HepG2 (cell line): ENCODE results near the gene CNBD2. TPM values are rescaled to one million over a fixed set of nuclear protein-coding genes. Genes with fewer than 3 reads are reported as not detected.

ENCODE experiments used
- ATAC-seq: fragments of 200-7000 bp; cut with Tn5 transposase; 3 replicates; pipeline ENCODE4 v1.9.1; 2020; ENCODE audit warnings: mild to moderate bottlenecking, moderate library complexity
- BruUV-seq: library from RNA; stranded (reverse); fragments of 400-500 nt; replicated peaks from 2 replicates; lab custom pipeline; 2021; lab: Mats Ljungman, UMichigan
- CTCF ChIA-PET: fragments of 300-600 bp; formaldehyde crosslinking; extraction: SDS; loops from one replicate; lab custom pipeline; 2021; ENCODE audit warnings: low total read pairs, inconsistent platforms, low intra/inter-chr PET ratio; lab: Yijun Ruan, JAX
- POLR2A ChIA-PET: fragments of 350-600 bp; sonication (Branson Sonifier 250); formaldehyde crosslinking; loops from one replicate; lab custom pipeline; 2020; ENCODE audit warnings: antibody characterized with exemption, inconsistent platforms; lab: Yijun Ruan, JAX
- DNase-seq: peaks from one replicate; pipeline ENCODE4 v3.0.0-alpha.2; 2015; ENCODE audit warnings: low spot score
- FAIRE-seq: peaks from 3 replicates; lab custom pipeline; 2011; peaks lifted over from hg19 to GRCh38; lab: Jason Lieb, UNC
- H2AFZ ChIP-seq: one replicate; pipeline ENCODE4 v1.6.1; 2011; ENCODE audit warnings: low read length, inconsistent platforms
- H3K27ac ChIP-seq: fragments of 300-600 bp; 3 replicates; pipeline ENCODE4 v1.8.0; 2011; ENCODE audit warnings: mixed run types, mild to moderate bottlenecking, mixed read lengths, low read length, inconsistent platforms; ENCODE audit not compliant: insufficient read depth; ENCODE audit errors: extremely low read length
- H3K27me3 ChIP-seq, 2 experiments: fragments of 200-600 bp in 1 of 2; 2 replicates in 1 of 2; 3 replicates in 1 of 2; pipeline versions ENCODE4 v1.6.0 to v1.8.0; 2011; ENCODE audit warnings: low read length in 2 of 2, mild to moderate bottlenecking in 2 of 2, moderate library complexity in 2 of 2, inconsistent platforms in 1 of 2; ENCODE audit not compliant: insufficient read depth in 2 of 2, control insufficient read depth in 1 of 2
- H3K36me3 ChIP-seq, 2 experiments: fragments of 200-600 bp in 1 of 2; replicated peaks in 1 of 2; 2 replicates in 1 of 2; 3 replicates in 1 of 2; pipeline versions ENCODE4 v1.5.1 to v1.8.0; 2011; ENCODE audit warnings: low read length in 2 of 2, inconsistent platforms in 1 of 2; ENCODE audit not compliant: insufficient read depth in 2 of 2, control insufficient read depth in 1 of 2
- H3K4me1 ChIP-seq: 2 replicates; pipeline ENCODE4 v1.5.1; 2012; ENCODE audit warnings: low read length, inconsistent platforms; ENCODE audit not compliant: insufficient read depth
- H3K4me2 ChIP-seq: 2 replicates; pipeline ENCODE4 v1.6.0; 2011; ENCODE audit warnings: low read depth, low read length, inconsistent platforms
- H3K4me3 ChIP-seq, 3 experiments: fragments of 200-600 bp in 1 of 3; sonication (generic), shearing (Covaris generic) in 1 of 3; replicated peaks in 1 of 3; 2 replicates each; pipeline ENCODE4 v1.5.1; 2011 to 2016; ENCODE audit warnings: low read length in 3 of 3, inconsistent platforms in 2 of 3, low read depth in 2 of 3, mild to moderate bottlenecking in 2 of 3, control low read depth in 1 of 3, mixed read lengths in 1 of 3; ENCODE audit not compliant: insufficient read depth in 1 of 3
- H3K79me2 ChIP-seq: one replicate; pipeline ENCODE4 v1.6.1; 2011; ENCODE audit warnings: low read length, inconsistent platforms; ENCODE audit not compliant: insufficient read depth
- H3K9ac ChIP-seq: 2 replicates; pipeline ENCODE4 v1.6.0; 2011; ENCODE audit warnings: mild to moderate bottlenecking, low read depth, low read length, inconsistent platforms; ENCODE audit not compliant: insufficient read depth
- H3K9me3 ChIP-seq: 2 replicates; pipeline ENCODE4 v1.5.1; 2012; ENCODE audit warnings: mild to moderate bottlenecking, low read length
- H4K20me1 ChIP-seq: 2 replicates; pipeline ENCODE4 v1.6.0; 2011; ENCODE audit warnings: inconsistent platforms, mild to moderate bottlenecking, low read length, moderate library complexity; ENCODE audit not compliant: insufficient read depth
- AGO2 ChIP-seq: fragments of 200-400 bp; formaldehyde crosslinking; optimal IDR thresholded peaks from 2 replicates; pipeline ENCODE3; 2017; ENCODE audit warnings: mild to moderate bottlenecking, low read depth, low read length, moderate library complexity
- HHEX ChIP-seq: IDR thresholded peaks from 2 replicates; pipeline ENCODE4 v1.6.1; 2016; ENCODE audit warnings: control low read depth
- HNF4A ChIP-seq: sonication (generic); formaldehyde crosslinking; IDR thresholded peaks from 2 replicates; pipeline ENCODE4 v1.4.0; 2020; ENCODE audit warnings: missing genetic modification reagents
- HNF4G ChIP-seq, 2 experiments: sonication (generic) in 1 of 2; formaldehyde crosslinking in 1 of 2; IDR thresholded peaks; 2 replicates each; pipeline versions ENCODE4 v1.4.0 to v1.6.1; 2011 to 2020; ENCODE audit warnings: borderline replicate concordance in 2 of 2, low read depth in 2 of 2, mild to moderate bottlenecking in 2 of 2, low read length in 1 of 2, missing genetic modification reagents in 1 of 2, moderate library complexity in 1 of 2
- MTA3 ChIP-seq: sonication (generic); formaldehyde crosslinking; IDR thresholded peaks from 2 replicates; pipeline ENCODE4 v1.4.0; 2020; ENCODE audit warnings: missing genetic modification reagents
- MTF1 ChIP-seq: sonication (generic); formaldehyde crosslinking; IDR thresholded peaks from 2 replicates; pipeline ENCODE4 v1.5.0; 2020; ENCODE audit warnings: missing genetic modification reagents
- NPAS2 ChIP-seq: sonication (generic); formaldehyde crosslinking; IDR thresholded peaks from 2 replicates; pipeline ENCODE4 v1.8.0; 2022; ENCODE audit warnings: mild to moderate bottlenecking, missing genetic modification reagents, borderline replicate concordance
- PAX8 ChIP-seq: sonication (generic); formaldehyde crosslinking; IDR thresholded peaks from 2 replicates; pipeline ENCODE4 v1.8.0; 2022; ENCODE audit warnings: mild to moderate bottlenecking, missing genetic modification reagents, borderline replicate concordance
- XRCC5 ChIP-seq: fragments of 200-400 bp; formaldehyde crosslinking; optimal IDR thresholded peaks from 2 replicates; pipeline ENCODE3; 2017; ENCODE audit warnings: mild to moderate bottlenecking, low read length
- ZFP62 ChIP-seq: sonication (generic); formaldehyde crosslinking; IDR thresholded peaks from 2 replicates; pipeline ENCODE4 v1.4.0; 2020; ENCODE audit warnings: missing genetic modification reagents
- ZMYM3 ChIP-seq: sonication (generic); formaldehyde crosslinking; IDR thresholded peaks from 2 replicates; pipeline ENCODE4 v1.5.1; 2020; ENCODE audit warnings: mild to moderate bottlenecking, missing genetic modification reagents
- ZNF556 ChIP-seq: sonication (generic); formaldehyde crosslinking; IDR thresholded peaks from 2 replicates; pipeline ENCODE4 v1.4.0; 2020; ENCODE audit warnings: mild to moderate bottlenecking, missing genetic modification reagents, borderline replicate concordance
- WGBS: methylation state at CpG from one replicate; pipeline ENCODE4 v1.1.6; 2017; ENCODE audit warnings: low lambda C conversion rate; 5-methylcytosine and 5-hydroxymethylcytosine counted together
- in situ Hi-C: cut with HindIII; loops from 2 replicates; pipeline ENCODE4 v1.10.0; 2017; ENCODE audit warnings: low pct_unique_long_range_greater_than_20kb; ENCODE audit not compliant: extremely low pct_ligation_motif_present
- intact Hi-C: fragments of 100-400 bp; cut with micrococcal nuclease; formaldehyde crosslinking; loops from one replicate; pipeline ENCODE4 v1.10.0; 2022; ENCODE audit not compliant: unreplicated experiment
- polyA plus RNA-seq, 8 experiments: library from polyadenylated mRNA; depleted of rRNA in 3 of 8; stranded (reverse) in 7 of 8; unstranded in 1 of 8; fragments of >200 nt; fragmentation: Illumina TruSeq in 4 of 8; extraction: Trizol in 4 of 8; gene quantifications; 2 replicates each; pipeline versions ENCODE4 v1.2.1 to v1.2.3, GENCODE V29; 2011 to 2016; ENCODE audit warnings: low read depth in 4 of 8, missing spikeins in 1 of 8, mixed read lengths in 1 of 8; ENCODE audit not compliant: insufficient read depth in 1 of 8
- total RNA-seq, 5 experiments: library from RNA; depleted of rRNA; stranded (reverse); fragments of >200 nt; fragmentation: Illumina TruSeq; extraction: Trizol; gene quantifications; 2 replicates each; pipeline ENCODE4 v1.2.3, GENCODE V29; 2016; ENCODE audit warnings: low read depth in 1 of 5
- TF ChIP-seq, protein P1 (sequence below): sonication (generic); formaldehyde crosslinking; IDR thresholded peaks from 2 replicates; pipeline ENCODE4 v1.4.0; 2020; ENCODE audit warnings: missing genetic modification reagents, borderline replicate concordance
- TF ChIP-seq, protein P2 (sequence below): sonication (generic); formaldehyde crosslinking; IDR thresholded peaks from 2 replicates; pipeline ENCODE4 v1.8.0; 2022; ENCODE audit warnings: mild to moderate bottlenecking, missing genetic modification reagents, moderate library complexity
- TF ChIP-seq, protein P3 (sequence below): sonication (generic); formaldehyde crosslinking; IDR thresholded peaks from 2 replicates; pipeline ENCODE4 v1.5.0; 2020; ENCODE audit warnings: missing genetic modification reagents

Gene CNBD2
- total and polyA plus RNA-seq, 2 of the 13 experiments (the other 11 are each of a cell fraction or from before 2014, with no cell fraction given), result 12.4 to 22.8 TPM

DNA sequence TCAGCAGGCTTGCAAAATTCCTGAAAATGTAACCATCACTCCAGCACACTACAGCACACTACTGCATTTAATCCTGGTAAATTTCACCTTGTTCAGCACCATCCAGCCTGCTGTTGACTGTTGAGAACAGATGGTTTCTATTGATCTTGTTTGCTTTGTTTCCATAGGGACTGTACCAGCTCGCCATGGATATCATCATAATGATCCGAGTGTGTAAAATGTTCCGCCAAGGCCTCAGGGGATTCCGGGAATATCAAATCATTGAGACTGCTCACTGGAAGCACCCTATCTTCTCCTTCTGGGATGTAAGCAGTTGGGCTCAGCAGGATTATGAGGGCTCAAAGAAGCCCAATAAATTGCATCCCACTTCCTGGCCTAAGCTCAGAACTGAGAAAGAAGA, 4.1 kb downstream of the CNBD2 start:
- ATAC-seq, result no peak
- no peak overlapping the region for H3K4me3 ChIP-seq
- TF ChIP-seq HNF4A (CRISPR knock-in tag) (no peak), NPAS2 (no peak), MTF1 (CRISPR knock-in tag) (no peak), XRCC5 (no peak), HNF4G (IDR thresholded peaks at IDR 0.05; ENCODE audit: borderline replicate concordance, low read depth, low read length) (no peak), HNF4G (CRISPR knock-in tag; IDR thresholded peaks at IDR 0.05; ENCODE audit: borderline replicate concordance, low read depth) (no peak), AGO2 (no peak), ZFP62 (CRISPR knock-in tag) (no peak), PAX8 (CRISPR knock-in tag) (no peak), ZMYM3 (no peak), HHEX (CRISPR knock-in tag) (no peak), MTA3 (CRISPR knock-in tag) (no peak), ZNF556 (CRISPR knock-in tag) (no peak)
- TF ChIP-seq, protein P1, sequence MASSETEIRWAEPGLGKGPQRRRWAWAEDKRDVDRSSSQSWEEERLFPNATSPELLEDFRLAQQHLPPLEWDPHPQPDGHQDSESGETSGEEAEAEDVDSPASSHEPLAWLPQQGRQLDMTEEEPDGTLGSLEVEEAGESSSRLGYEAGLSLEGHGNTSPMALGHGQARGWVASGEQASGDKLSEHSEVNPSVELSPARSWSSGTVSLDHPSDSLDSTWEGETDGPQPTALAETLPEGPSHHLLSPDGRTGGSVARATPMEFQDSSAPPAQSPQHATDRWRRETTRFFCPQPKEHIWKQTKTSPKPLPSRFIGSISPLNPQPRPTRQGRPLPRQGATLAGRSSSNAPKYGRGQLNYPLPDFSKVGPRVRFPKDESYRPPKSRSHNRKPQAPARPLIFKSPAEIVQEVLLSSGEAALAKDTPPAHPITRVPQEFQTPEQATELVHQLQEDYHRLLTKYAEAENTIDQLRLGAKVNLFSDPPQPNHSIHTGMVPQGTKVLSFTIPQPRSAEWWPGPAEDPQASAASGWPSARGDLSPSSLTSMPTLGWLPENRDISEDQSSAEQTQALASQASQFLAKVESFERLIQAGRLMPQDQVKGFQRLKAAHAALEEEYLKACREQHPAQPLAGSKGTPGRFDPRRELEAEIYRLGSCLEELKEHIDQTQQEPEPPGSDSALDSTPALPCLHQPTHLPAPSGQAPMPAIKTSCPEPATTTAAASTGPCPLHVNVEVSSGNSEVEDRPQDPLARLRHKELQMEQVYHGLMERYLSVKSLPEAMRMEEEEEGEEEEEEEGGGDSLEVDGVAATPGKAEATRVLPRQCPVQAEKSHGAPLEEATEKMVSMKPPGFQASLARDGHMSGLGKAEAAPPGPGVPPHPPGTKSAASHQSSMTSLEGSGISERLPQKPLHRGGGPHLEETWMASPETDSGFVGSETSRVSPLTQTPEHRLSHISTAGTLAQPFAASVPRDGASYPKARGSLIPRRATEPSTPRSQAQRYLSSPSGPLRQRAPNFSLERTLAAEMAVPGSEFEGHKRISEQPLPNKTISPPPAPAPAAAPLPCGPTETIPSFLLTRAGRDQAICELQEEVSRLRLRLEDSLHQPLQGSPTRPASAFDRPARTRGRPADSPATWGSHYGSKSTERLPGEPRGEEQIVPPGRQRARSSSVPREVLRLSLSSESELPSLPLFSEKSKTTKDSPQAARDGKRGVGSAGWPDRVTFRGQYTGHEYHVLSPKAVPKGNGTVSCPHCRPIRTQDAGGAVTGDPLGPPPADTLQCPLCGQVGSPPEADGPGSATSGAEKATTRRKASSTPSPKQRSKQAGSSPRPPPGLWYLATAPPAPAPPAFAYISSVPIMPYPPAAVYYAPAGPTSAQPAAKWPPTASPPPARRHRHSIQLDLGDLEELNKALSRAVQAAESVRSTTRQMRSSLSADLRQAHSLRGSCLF (CRISPR knock-in tag), result no peak
- TF ChIP-seq, protein P2, sequence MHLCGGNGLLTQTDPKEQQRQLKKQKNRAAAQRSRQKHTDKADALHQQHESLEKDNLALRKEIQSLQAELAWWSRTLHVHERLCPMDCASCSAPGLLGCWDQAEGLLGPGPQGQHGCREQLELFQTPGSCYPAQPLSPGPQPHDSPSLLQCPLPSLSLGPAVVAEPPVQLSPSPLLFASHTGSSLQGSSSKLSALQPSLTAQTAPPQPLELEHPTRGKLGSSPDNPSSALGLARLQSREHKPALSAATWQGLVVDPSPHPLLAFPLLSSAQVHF (CRISPR knock-in tag), result no peak
- TF ChIP-seq, protein P3, sequence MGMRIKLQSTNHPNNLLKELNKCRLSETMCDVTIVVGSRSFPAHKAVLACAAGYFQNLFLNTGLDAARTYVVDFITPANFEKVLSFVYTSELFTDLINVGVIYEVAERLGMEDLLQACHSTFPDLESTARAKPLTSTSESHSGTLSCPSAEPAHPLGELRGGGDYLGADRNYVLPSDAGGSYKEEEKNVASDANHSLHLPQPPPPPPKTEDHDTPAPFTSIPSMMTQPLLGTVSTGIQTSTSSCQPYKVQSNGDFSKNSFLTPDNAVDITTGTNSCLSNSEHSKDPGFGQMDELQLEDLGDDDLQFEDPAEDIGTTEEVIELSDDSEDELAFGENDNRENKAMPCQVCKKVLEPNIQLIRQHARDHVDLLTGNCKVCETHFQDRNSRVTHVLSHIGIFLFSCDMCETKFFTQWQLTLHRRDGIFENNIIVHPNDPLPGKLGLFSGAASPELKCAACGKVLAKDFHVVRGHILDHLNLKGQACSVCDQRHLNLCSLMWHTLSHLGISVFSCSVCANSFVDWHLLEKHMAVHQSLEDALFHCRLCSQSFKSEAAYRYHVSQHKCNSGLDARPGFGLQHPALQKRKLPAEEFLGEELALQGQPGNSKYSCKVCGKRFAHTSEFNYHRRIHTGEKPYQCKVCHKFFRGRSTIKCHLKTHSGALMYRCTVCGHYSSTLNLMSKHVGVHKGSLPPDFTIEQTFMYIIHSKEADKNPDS (CRISPR knock-in tag), result no peak
- TF ChIP-seq, all 625 proteins: peak for 0
- Histone ChIP-seq H4K20me1 (no peaks in the 10 kb centered on the region), H3K27ac (no peak overlapping the region), H3K4me2 (no peak overlapping the region), H3K27me3 (peaks cover 2 to 14% of the 10 kb centered on the region in 2 experiments; a peak in 3 of 5 replicates), H3K9ac (no peak overlapping the region), H3K79me2 (no peaks in the 10 kb centered on the region), H3K36me3 (no peaks in the 10 kb centered on the region), H3K9me3 (peaks cover 6% of the 10 kb centered on the region; the same call in 1 of the 2 replicates), H2AFZ (no peak overlapping the region), H3K4me1 (no peaks in the 10 kb centered on the region)
- ChIA-PET CTCF (no interaction called here), POLR2A (no interaction called here)
- DNase-seq, result no peak
- no peak for FAIRE-seq
- BruUV-seq, result no TSS peak
- intact Hi-C loops (no loop called here), in situ Hi-C loops (no loop called here)
- 76% methylated on average over 4 of the region's 4 CpGs for WGBS
